Smooth muscle cell (in vitro differentiated cells): ENCODE measurements around the gene RHBDL2. TPM values are rescaled to one million over a fixed set of nuclear protein-coding genes. Genes with fewer than 3 reads are reported as not detected.
"Not testable (repeated sequence)": the region's sequence is repeated elsewhere in the genome, so short reads cannot be mapped to it uniquely, and the experiment has no call there.

Experiments used
- DNase-seq: peaks from one replicate; lab custom pipeline; 2025; ENCODE audit not compliant: unreplicated experiment; lab: John Stamatoyannopoulos, UW
- H2AFZ ChIP-seq: fragments of 200-600 bp; sonication (generic); 2 replicates; pipeline ENCODE4 v1.6.0; 2016; ENCODE audit warnings: antibody characterized with exemption, low read depth, mild to moderate bottlenecking
- H3F3A ChIP-seq: fragments of 200-600 bp; sonication (generic); 2 replicates; pipeline ENCODE4 v1.6.0; 2017; ENCODE audit warnings: antibody characterized with exemption, low read depth
- H3K27ac ChIP-seq: fragments of 200-600 bp; sonication (generic); 2 replicates; pipeline ENCODE4 v1.5.1; 2016; ENCODE audit warnings: low read depth, mild to moderate bottlenecking
- H3K27me3 ChIP-seq: fragments of 200-600 bp; sonication (generic); 2 replicates; pipeline ENCODE4 v1.6.1; 2016; ENCODE audit warnings: low read depth, mild to moderate bottlenecking
- H3K36me3 ChIP-seq: fragments of 200-600 bp; sonication (generic); 2 replicates; pipeline ENCODE4 v1.5.1; 2016; ENCODE audit warnings: low read depth
- H3K4me1 ChIP-seq: fragments of 200-600 bp; sonication (generic); 2 replicates; pipeline ENCODE4 v1.5.1; 2016; ENCODE audit warnings: low read depth
- H3K4me2 ChIP-seq: fragments of 200-600 bp; sonication (generic); 2 replicates; pipeline ENCODE4 v1.6.0; 2016; ENCODE audit warnings: mild to moderate bottlenecking
- H3K4me3 ChIP-seq: fragments of 200-600 bp; sonication (generic); 2 replicates; pipeline ENCODE4 v1.5.1; 2016; ENCODE audit warnings: mild to moderate bottlenecking
- H3K79me2 ChIP-seq: fragments of 200-600 bp; sonication (generic); 2 replicates; pipeline ENCODE4 v1.6.0; 2016; ENCODE audit warnings: low read depth, mild to moderate bottlenecking
- H3K9ac ChIP-seq: fragments of 200-600 bp; sonication (generic); 2 replicates; pipeline ENCODE4 v1.6.0; 2016; ENCODE audit warnings: low read depth
- H3K9me3 ChIP-seq: fragments of 200-600 bp; sonication (generic); replicated peaks from 2 replicates; pipeline ENCODE4 v1.5.1; 2016; ENCODE audit warnings: low read depth
- H4K20me1 ChIP-seq: fragments of 200-600 bp; sonication (generic); 2 replicates; pipeline ENCODE4 v1.6.0; 2016; ENCODE audit warnings: low read depth
- CTCF ChIP-seq: fragments of 200-600 bp; sonication (generic); IDR thresholded peaks from 2 replicates; pipeline ENCODE4 v1.5.1; 2017; ENCODE audit warnings: borderline replicate concordance, mild to moderate bottlenecking, antibody characterized with exemption; ENCODE audit not compliant: insufficient read depth, poor library complexity, severe bottlenecking
- WGBS: methylation state at CpG from one replicate; pipeline ENCODE4 v1.1.7; 2016; ENCODE audit warnings: low lambda C conversion rate; 5-methylcytosine and 5-hydroxymethylcytosine counted together
- polyA plus RNA-seq: library from polyadenylated mRNA; unstranded; fragments of >200 nt; fragmentation: Nextera tagmentation; extraction: Ambion mirVana; gene quantifications from 2 replicates; pipeline ENCODE4 v1.2.1, GENCODE V29; 2016
- small RNA-seq: library from RNA; depleted of rRNA; stranded (forward); fragments of <200 nt; gene quantifications from one replicate; pipeline ENCODE3, GENCODE V24; 2014
- total RNA-seq: library from RNA; depleted of rRNA; stranded (reverse); fragments of >200 nt; gene quantifications from 2 replicates; pipeline ENCODE4 v1.2.3, GENCODE V29; 2014

The RHBDL2 gene
- total and polyA plus RNA-seq, 2 experiments from 2014 or later = not detected

DNA sequence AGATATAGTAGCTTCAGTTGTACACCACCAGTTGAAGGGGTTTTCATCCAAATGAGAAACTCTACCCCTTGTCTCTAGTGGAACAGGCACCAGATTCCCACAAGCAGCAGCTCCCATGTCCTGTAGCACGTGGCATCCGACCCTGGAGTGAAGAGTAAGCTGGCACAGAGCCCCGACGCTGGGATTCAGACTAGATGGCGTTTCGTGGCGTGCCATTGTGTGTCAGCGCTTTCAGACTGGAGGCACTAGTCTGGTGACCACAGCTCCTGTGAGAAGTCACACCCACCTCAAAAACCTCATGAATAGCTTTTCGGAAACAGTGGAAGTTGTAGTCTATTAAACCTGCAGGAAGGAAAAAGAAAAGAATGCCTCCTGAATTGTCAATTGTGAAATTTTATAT lies 102.3 kb downstream of the RHBDL2 start:
- no peaks in the 10 kb centered on the region for H3K27me3 ChIP-seq
- H3K9me3 ChIP-seq = no peaks in the 10 kb centered on the region
- H3K4me3 ChIP-seq = no peak overlapping the region
- no peak for TF ChIP-seq CTCF
- DNase-seq = no peak
- no peak overlapping the region for H3K27ac ChIP-seq
- H3K4me2 ChIP-seq = no peak overlapping the region
- no peaks in the 10 kb centered on the region for H3K79me2 ChIP-seq
- H4K20me1 ChIP-seq = peaks cover 27% of the 10 kb centered on the region
- no peak overlapping the region for H3K9ac ChIP-seq
- no peak overlapping the region for H2AFZ ChIP-seq
- H3K4me1 ChIP-seq = no peaks in the 10 kb centered on the region
- 96% methylated on average over 9 of the region's 9 CpGs for WGBS
- H3K36me3 ChIP-seq = peaks cover 7% of the 10 kb centered on the region
- H3F3A ChIP-seq = peaks cover 3% of the 10 kb centered on the region

DNA sequence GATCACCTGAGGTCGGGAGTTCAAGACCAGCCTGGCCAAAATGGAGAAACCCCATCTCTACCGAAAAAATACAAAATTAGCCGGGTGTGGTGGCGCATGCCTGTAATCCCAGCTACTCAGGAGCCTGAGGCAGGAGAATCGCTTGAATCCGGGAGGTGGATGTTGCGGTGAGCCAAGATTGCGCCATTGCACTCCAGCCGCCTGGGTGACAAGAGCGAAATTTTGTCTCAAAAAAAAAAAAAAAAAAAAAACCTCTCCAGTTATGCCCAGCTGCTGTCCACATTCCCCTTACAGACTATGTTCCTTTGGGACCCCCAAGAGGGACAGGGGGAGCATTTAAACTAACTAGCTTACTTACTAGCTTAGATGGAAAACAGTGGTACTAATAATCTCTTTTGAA lies 105.3 kb downstream of the RHBDL2 start:
- H3K79me2 ChIP-seq, H3K9me3 ChIP-seq, H3F3A ChIP-seq, DNase-seq, H3K27ac ChIP-seq, H3K9ac ChIP-seq, H3K27me3 ChIP-seq, H4K20me1 ChIP-seq, H3K4me2 ChIP-seq, H3K4me3 ChIP-seq, H2AFZ ChIP-seq, H3K36me3 ChIP-seq, H3K4me1 ChIP-seq: not testable (repeated sequence)
- 95% methylated on average over 10 of the region's 10 CpGs for WGBS

Small RNA genes lying within 50 kb of the gene (small RNA-seq; reads per million reads assigned to genes)
- not detected for gene GJA9-MYCBP
- gene RF00019 = not detected
- not detected for gene RNU6-605P

Other genes starting within 250 kb of the RHBDL2 start
- gene RRAGC, start 82.1 kb downstream of the RHBDL2 start, total RNA-seq = 13.2 and 16.6 TPM in 2 replicates
- gene RRAGC, start 82.1 kb downstream of the RHBDL2 start, polyA plus RNA-seq = 12.0 and 13.3 TPM in 2 replicates
- gene MYCBP, start 68.5 kb downstream of the RHBDL2 start, total RNA-seq = 17.1 and 33.7 TPM in 2 replicates
- gene MYCBP, start 68.5 kb downstream of the RHBDL2 start, polyA plus RNA-seq = 34.0 and 44.0 TPM in 2 replicates
- not detected in 2 replicates for gene GJA9, start 60.2 kb downstream of the RHBDL2 start, total RNA-seq
- gene GJA9, start 60.2 kb downstream of the RHBDL2 start, polyA plus RNA-seq = 0.14 TPM in 1 of 2 replicates, not detected in the other
- 64.5 and 78.3 TPM in 2 replicates for gene AKIRIN1, start 49.4 kb upstream of the RHBDL2 start, total RNA-seq
- gene AKIRIN1, start 49.4 kb upstream of the RHBDL2 start, polyA plus RNA-seq = 68.6 and 70.4 TPM in 2 replicates
- gene NDUFS5, start 84.5 kb upstream of the RHBDL2 start, total RNA-seq = 708 and 831 TPM in 2 replicates
- 879 and 884 TPM in 2 replicates for gene NDUFS5, start 84.5 kb upstream of the RHBDL2 start, polyA plus RNA-seq